ENCODE results near the gene ADGRE1. TPM values are rescaled to one million over a fixed set of nuclear protein-coding genes. Genes with fewer than 3 reads are reported as not detected.
"Not testable (repeated sequence)": the region's sequence is repeated elsewhere in the genome, so short reads cannot be mapped to it uniquely, and the experiment has no call there.

ADGRE1 gene
- polyA plus RNA-seq, 2 donors, result 0.06 TPM; not detected in 1

DNA sequence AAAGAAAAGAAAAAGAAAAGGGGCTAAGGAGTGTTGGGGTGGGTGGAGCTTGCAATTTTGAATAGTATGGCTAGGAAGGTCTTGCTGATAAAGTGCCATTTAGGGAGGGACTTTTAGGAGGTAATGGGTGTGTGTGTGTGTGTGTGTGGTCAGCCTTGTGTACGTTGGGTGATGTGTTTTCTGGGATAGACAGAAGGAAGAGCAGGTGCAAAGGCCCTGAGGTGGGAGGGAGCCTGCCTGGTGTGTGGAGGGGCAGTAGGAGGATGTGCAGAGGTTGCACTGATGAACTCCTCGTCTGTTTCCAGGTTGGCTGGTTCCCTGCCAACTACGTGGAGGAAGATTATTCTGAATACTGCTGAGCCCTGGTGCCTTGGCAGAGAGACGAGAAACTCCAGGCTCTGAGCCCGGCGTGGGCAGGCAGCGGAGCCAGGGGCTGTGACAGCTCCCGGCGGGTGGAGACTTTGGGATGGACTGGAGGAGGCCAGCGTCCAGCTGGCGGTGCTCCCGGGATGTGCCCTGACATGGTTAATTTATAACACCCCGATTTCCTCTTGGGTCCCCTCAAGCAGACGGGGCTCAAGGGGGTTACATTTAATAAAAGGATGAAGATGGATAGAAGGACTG lies 30.5 kb upstream of the ADGRE1 start:
- Histone ChIP-seq H3K9me3 (ENCODE audit: control insufficient read depth in 2 of 2, insufficient read depth in 1 of 2, low read depth in 1 of 2, low read length in 1 of 2) (no peaks in the 10 kb centered on the region), H3K27ac (ENCODE audit: low read depth in 2 of 2, low read length in 1 of 2) (no peak overlapping the region), H3K4me1 (ENCODE audit: control insufficient read depth in 2 of 2, insufficient read depth in 2 of 2, low read length in 1 of 2) (no peaks in the 10 kb centered on the region), H3K4me3 (ENCODE audit: low read depth in 1 of 2, low read length in 2 of 2) (no peak overlapping the region), H3K36me3 (ENCODE audit: control insufficient read depth in 2 of 2, insufficient read depth in 2 of 2, low read length in 1 of 2) (peaks cover 0 to 2% of the 10 kb centered on the region in 2 donors), H3K27me3 (ENCODE audit: control insufficient read depth in 1 of 2, insufficient read depth in 2 of 2, low read length in 2 of 2) (no peaks in the 10 kb centered on the region)
- 23 to 34% methylated on average over 14 of the region's 14 CpGs for WGBS, 2 donors

DNA sequence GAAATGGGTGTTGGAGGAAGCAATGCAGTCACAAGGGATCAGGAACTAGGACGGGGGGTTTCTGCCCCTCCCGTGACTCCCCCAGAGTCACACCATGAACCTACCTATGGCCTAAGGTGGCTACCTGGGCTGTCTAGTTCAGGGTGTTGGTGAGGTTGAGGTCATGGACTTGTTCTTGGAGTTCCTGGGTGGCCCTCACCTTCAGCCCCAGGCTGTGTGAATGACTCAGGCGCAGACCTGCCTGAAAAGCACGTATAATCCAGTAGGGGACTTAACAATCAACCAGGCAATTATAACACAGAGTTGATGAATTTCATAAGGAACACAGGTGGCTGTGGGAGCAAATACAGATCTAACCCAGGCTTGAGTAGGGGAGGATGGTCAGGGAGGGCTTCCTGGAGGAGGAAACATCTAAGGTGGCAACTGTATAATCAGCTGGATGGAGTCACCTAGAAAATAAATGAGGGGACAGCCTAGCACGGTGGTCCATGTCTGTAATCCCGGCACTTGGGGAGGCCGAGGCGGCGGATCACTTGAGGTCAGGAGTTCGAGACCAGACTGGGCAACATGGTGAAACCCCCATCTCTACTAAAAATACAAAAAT lies 25.6 kb upstream of the ADGRE1 start:
- Histone ChIP-seq H3K4me1 (ENCODE audit: control insufficient read depth in 2 of 2, insufficient read depth in 2 of 2, low read length in 1 of 2) (no peaks in the 10 kb centered on the region), H3K36me3 (ENCODE audit: control insufficient read depth in 2 of 2, insufficient read depth in 2 of 2, low read length in 1 of 2) (no peaks in the 10 kb centered on the region), H3K4me3 (ENCODE audit: low read depth in 1 of 2, low read length in 2 of 2) (no peak overlapping the region), H3K27ac (ENCODE audit: low read depth in 2 of 2, low read length in 1 of 2) (peak overlapping the region; percentile 48 to 70), H3K9me3 (ENCODE audit: control insufficient read depth in 2 of 2, insufficient read depth in 1 of 2, low read depth in 1 of 2, low read length in 1 of 2) (no peaks in the 10 kb centered on the region), H3K27me3 (ENCODE audit: control insufficient read depth in 1 of 2, insufficient read depth in 2 of 2, low read length in 2 of 2) (no peaks in the 10 kb centered on the region)
- WGBS, 2 donors, result 70 to 83% methylated on average over 10 of the region's 10 CpGs

DNA sequence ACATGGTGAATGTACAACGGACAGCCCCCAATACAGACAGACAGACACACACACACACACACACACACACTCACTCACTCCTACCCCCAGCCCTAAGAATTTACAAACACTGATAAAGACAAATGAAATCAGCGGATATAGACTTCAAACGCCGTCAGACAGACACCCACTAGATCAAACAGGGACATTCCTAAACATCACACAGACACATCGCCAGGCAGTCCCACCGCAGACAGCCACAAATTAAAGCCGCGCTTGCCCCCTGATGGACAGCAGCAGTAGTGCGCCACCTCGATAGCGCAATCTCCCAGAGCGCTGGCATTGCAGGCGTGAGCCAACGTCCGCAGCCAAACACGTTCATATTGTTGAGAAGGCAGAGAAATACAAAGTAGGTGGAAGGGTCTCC lies 24.7 kb upstream of the ADGRE1 start:
- Histone ChIP-seq H3K9me3 (ENCODE audit: control insufficient read depth in 2 of 2, insufficient read depth in 1 of 2, low read depth in 1 of 2, low read length in 1 of 2) (no peaks in the 10 kb centered on the region), H3K27me3 (ENCODE audit: control insufficient read depth in 1 of 2, insufficient read depth in 2 of 2, low read length in 2 of 2) (no peaks in the 10 kb centered on the region), H3K4me1 (ENCODE audit: control insufficient read depth in 2 of 2, insufficient read depth in 2 of 2, low read length in 1 of 2) (no peaks in the 10 kb centered on the region), H3K27ac (ENCODE audit: low read depth in 2 of 2, low read length in 1 of 2) (peak overlapping the region; percentile 10 to 58), H3K36me3 (ENCODE audit: control insufficient read depth in 2 of 2, insufficient read depth in 2 of 2, low read length in 1 of 2) (no peaks in the 10 kb centered on the region), H3K4me3 (ENCODE audit: low read depth in 1 of 2, low read length in 2 of 2) (no peak overlapping the region)
- 2 to 3% methylated on average over 16 of the region's 16 CpGs for WGBS, 2 donors

DNA sequence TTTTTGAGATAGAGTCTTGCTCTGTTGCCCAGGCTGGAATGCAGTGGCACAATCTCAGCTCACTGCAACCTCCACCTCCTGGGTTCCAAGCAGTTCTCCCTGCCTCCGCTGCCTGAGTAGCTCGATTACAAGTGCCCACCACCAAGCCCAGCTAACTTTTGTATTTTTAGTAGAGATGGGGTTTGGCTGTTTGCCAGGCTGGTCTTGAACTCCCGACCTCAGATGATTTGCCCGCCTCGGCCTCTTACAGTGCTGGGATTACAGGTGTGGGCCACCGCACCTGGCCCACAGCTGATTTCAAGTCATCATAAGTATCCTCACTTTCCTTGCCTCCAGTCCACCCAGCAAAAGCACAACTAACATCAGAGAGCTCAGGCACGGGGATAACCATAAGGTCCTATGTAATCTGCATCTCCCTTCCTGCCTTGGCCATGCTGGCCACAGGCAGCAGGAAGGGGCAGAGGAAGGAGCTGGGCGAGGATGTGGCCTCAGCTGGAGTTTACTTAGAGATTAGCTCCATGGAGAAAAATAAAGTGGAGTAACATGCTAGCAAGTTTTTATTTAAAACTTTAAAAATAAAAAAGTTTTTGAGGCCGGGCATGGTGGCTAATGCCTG lies 22.9 kb upstream of the ADGRE1 start:
- 51 to 56% methylated on average over 9 of the region's 9 CpGs for WGBS, 2 donors
- Histone ChIP-seq H3K4me1 (ENCODE audit: control insufficient read depth in 2 of 2, insufficient read depth in 2 of 2, low read length in 1 of 2) (no peaks in the 10 kb centered on the region), H3K36me3 (ENCODE audit: control insufficient read depth in 2 of 2, insufficient read depth in 2 of 2, low read length in 1 of 2) (no peaks in the 10 kb centered on the region), H3K4me3 (ENCODE audit: low read depth in 1 of 2, low read length in 2 of 2) (no peak overlapping the region), H3K9me3 (ENCODE audit: control insufficient read depth in 2 of 2, insufficient read depth in 1 of 2, low read depth in 1 of 2, low read length in 1 of 2) (no peaks in the 10 kb centered on the region), H3K27ac (ENCODE audit: low read depth in 2 of 2, low read length in 1 of 2) (no peak overlapping the region), H3K27me3 (ENCODE audit: control insufficient read depth in 1 of 2, insufficient read depth in 2 of 2, low read length in 2 of 2) (peaks cover 0 to 2% of the 10 kb centered on the region in 2 donors)

DNA sequence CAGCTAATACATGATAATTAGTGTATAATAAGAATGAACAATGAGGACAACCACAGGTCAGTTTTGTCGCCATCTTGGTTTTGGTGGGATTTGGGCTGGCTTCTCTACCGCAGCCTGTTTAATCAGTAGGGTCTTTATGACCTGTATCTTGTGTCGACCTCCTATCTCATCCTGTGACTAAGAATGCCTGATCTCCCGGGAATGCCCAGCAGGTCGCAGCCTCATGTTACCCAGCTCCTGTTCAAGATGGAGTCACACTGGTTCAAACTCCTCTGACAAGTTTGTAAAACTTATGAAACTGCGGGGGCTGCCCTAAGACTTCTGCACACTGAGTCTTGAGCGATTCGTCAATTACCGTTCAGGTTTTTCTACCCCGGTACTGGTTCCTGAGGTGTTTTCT lies 21.5 kb upstream of the ADGRE1 start:
- Histone ChIP-seq H3K27ac (ENCODE audit: low read depth in 2 of 2, low read length in 1 of 2) (no peak overlapping the region), H3K27me3 (ENCODE audit: control insufficient read depth in 1 of 2, insufficient read depth in 2 of 2, low read length in 2 of 2) (peaks cover 0 to 2% of the 10 kb centered on the region in 2 donors)
- WGBS, 2 donors, result 67 to 70% methylated on average over 10 of the region's 10 CpGs

DNA sequence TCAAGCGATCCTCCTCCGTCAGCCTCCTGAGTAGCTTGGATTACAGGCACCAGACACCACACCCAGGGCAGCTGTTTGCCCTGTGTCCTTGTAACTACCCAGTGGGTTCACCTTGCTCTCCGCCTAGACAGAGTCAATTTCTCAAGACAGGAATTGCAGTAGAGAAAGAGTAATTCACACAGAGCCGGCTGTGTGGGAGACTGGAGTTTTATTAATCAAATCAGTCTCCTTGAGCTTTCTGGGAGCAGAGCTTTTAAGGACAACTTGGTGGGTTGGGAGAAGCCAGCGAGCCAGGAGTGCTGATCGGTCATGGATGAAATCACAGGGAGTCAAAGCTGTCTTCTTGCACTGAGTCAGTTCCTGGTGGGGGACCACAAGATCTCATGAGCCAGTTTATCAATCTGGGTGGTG lies 20.6 kb upstream of the ADGRE1 start:
- WGBS, 2 donors, result 61 to 70% methylated on average over 6 of the region's 6 CpGs
- no peaks in the 10 kb centered on the region for H3K4me1 ChIP-seq (ENCODE audit: control insufficient read depth in 2 of 2, insufficient read depth in 2 of 2, low read length in 1 of 2)
- no peak overlapping the region for H3K4me3 ChIP-seq (ENCODE audit: low read depth in 1 of 2, low read length in 2 of 2)
- H3K27ac ChIP-seq (ENCODE audit: low read depth in 2 of 2, low read length in 1 of 2), result no peak overlapping the region
- H3K27me3 ChIP-seq (ENCODE audit: control insufficient read depth in 1 of 2, insufficient read depth in 2 of 2, low read length in 2 of 2), result peaks cover 0 to 2% of the 10 kb centered on the region in 2 donors
- no peaks in the 10 kb centered on the region for H3K9me3 ChIP-seq (ENCODE audit: control insufficient read depth in 2 of 2, insufficient read depth in 1 of 2, low read depth in 1 of 2, low read length in 1 of 2)
- H3K36me3 ChIP-seq (ENCODE audit: control insufficient read depth in 2 of 2, insufficient read depth in 2 of 2, low read length in 1 of 2), result no peaks in the 10 kb centered on the region

More for the DNA sequence above, 21.5 kb upstream of the ADGRE1 start:
- Histone ChIP-seq H3K9me3 (ENCODE audit: control insufficient read depth in 2 of 2, insufficient read depth in 1 of 2, low read depth in 1 of 2, low read length in 1 of 2) (no peaks in the 10 kb centered on the region), H3K4me3 (ENCODE audit: low read depth in 1 of 2, low read length in 2 of 2) (no peak overlapping the region), H3K4me1 (ENCODE audit: control insufficient read depth in 2 of 2, insufficient read depth in 2 of 2, low read length in 1 of 2) (no peaks in the 10 kb centered on the region), H3K36me3 (ENCODE audit: control insufficient read depth in 2 of 2, insufficient read depth in 2 of 2, low read length in 1 of 2) (no peaks in the 10 kb centered on the region)

DNA sequence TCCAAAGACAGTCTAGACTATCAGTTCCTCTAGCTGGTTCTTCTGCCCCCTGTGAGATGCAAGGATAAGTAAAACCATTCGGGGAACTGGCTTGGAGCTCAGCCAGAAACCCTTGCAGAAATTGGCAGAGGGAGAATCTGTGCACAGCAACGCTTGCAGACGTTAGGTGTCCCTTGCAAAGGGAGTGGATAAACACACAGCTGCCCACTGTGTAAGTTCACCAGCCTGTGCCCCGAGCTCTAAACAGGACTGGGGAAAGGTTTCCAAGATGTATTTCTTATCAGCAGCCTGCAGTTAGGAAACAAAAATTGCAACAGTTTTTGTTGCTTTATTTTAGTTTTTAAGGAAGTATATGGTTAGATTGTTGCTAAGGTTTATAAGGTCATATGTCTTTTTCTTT lies 19.0 kb upstream of the ADGRE1 start:
- no peaks in the 10 kb centered on the region for H3K9me3 ChIP-seq (ENCODE audit: control insufficient read depth in 2 of 2, insufficient read depth in 1 of 2, low read depth in 1 of 2, low read length in 1 of 2)
- H3K27ac ChIP-seq (ENCODE audit: low read depth in 2 of 2, low read length in 1 of 2), result no peak overlapping the region
- no peak overlapping the region for H3K4me3 ChIP-seq (ENCODE audit: low read depth in 1 of 2, low read length in 2 of 2)
- no peaks in the 10 kb centered on the region for H3K4me1 ChIP-seq (ENCODE audit: control insufficient read depth in 2 of 2, insufficient read depth in 2 of 2, low read length in 1 of 2)
- 8 to 15% methylated on average over 4 of the region's 4 CpGs for WGBS, 2 donors
- peaks cover 0 to 2% of the 10 kb centered on the region in 2 donors for H3K27me3 ChIP-seq (ENCODE audit: control insufficient read depth in 1 of 2, insufficient read depth in 2 of 2, low read length in 2 of 2)
- no peaks in the 10 kb centered on the region for H3K36me3 ChIP-seq (ENCODE audit: control insufficient read depth in 2 of 2, insufficient read depth in 2 of 2, low read length in 1 of 2)

DNA sequence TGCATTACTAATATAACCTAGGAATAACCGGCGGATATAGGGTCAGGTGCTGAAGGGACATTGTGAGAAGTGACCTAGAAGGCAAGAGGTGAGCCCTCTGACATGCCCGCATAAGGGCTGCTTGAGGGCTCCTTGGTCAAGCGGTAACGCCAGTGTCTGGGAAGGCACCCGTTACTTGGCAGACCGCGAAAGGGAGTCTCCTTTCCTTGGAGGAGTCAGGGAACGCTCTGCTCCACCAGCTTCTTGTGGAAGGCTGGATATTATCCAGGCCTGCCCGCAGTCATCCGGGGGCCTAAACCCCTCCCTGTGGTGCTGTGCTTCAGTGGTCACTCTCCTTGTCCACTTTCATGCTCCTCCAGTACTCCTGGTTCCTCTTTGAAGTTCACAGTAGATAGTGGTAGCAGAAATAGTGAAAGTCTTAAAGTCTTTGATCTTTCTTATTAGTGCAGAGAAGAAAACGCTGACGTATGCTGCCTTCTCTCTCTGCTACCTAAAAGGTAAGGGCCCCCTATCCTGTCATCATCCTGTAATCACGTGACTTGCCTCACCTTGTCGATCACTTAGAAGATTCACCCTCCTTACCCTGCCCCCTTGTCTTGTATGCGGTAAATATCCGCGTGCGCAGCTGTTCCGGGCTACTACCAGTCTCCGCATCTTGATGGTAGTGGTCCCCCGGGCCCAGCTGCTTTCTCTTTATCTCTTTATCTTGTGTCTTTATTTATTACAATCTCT lies 18.1 kb upstream of the ADGRE1 start:
- not testable (repeated sequence) for H3K4me3 ChIP-seq (ENCODE audit: low read depth in 1 of 2, low read length in 2 of 2); H3K4me1 ChIP-seq (ENCODE audit: control insufficient read depth in 2 of 2, insufficient read depth in 2 of 2, low read length in 1 of 2); H3K9me3 ChIP-seq (ENCODE audit: control insufficient read depth in 2 of 2, insufficient read depth in 1 of 2, low read depth in 1 of 2, low read length in 1 of 2); H3K27ac ChIP-seq (ENCODE audit: low read depth in 2 of 2, low read length in 1 of 2); H3K36me3 ChIP-seq (ENCODE audit: control insufficient read depth in 2 of 2, insufficient read depth in 2 of 2, low read length in 1 of 2); H3K27me3 ChIP-seq (ENCODE audit: control insufficient read depth in 1 of 2, insufficient read depth in 2 of 2, low read length in 2 of 2)
- WGBS, 2 donors, result 89 to 90% methylated on average over 21 to 22 of the region's 22 CpGs

DNA sequence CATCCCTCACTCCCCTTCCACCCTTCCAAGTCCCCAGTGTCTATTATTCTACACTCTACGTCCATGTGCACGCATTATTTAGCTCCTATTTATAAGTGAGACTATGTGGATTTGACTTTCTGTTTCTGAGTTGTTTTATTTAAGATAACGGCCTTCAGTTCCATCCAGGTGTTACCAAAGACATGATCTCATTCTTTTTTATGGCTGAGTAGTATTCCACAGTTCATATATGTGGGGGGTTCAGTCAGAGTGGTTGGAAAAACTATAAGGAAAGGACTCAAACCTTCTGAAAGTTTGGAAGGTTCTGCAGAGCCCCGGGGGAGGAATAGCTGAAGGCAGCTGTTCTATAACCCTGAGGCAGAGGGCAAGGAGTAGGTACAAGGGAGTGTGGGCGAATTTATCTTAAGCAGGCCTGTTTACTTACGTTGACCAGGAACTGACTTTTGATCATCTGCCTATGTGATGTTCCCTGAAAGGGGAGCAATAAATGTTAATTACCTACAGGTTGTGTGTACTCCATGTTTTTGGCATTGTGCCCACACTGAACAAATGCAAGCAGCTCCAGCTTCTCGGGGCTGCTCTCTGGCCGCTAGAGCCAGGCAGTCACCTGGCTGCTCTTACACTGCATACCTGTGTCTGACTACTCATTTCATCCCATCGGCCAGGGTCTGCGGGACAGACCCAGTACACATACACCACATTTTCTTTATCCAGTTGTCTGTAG lies 13.5 kb upstream of the ADGRE1 start:
- no peak overlapping the region for H3K4me3 ChIP-seq (ENCODE audit: low read depth in 1 of 2, low read length in 2 of 2)
- H3K9me3 ChIP-seq (ENCODE audit: control insufficient read depth in 2 of 2, insufficient read depth in 1 of 2, low read depth in 1 of 2, low read length in 1 of 2), result no peaks in the 10 kb centered on the region
- H3K27me3 ChIP-seq (ENCODE audit: control insufficient read depth in 1 of 2, insufficient read depth in 2 of 2, low read length in 2 of 2), result no peaks in the 10 kb centered on the region
- H3K4me1 ChIP-seq (ENCODE audit: control insufficient read depth in 2 of 2, insufficient read depth in 2 of 2, low read length in 1 of 2), result no peaks in the 10 kb centered on the region
- no peak overlapping the region for H3K27ac ChIP-seq (ENCODE audit: low read depth in 2 of 2, low read length in 1 of 2)
- whole genome bisulfite sequencing, 2 donors, result 82 to 86% methylated on average over 10 of the region's 10 CpGs
- H3K36me3 ChIP-seq (ENCODE audit: control insufficient read depth in 2 of 2, insufficient read depth in 2 of 2, low read length in 1 of 2), result no peaks in the 10 kb centered on the region
